Neural progenitor cell (in vitro differentiated cells): ENCODE measurements around the gene ACO2. TPM values are rescaled to one million over a fixed set of nuclear protein-coding genes. Genes with fewer than 3 reads are reported as not detected.

Experiments
- DNase-seq: peaks from one replicate; pipeline ENCODE4 v3.0.0-alpha.2; 2016; ENCODE audit warnings: low spot score
- H2AFZ ChIP-seq: fragments of 200-600 bp; sonication (generic); replicated peaks from 2 replicates; pipeline ENCODE4 v1.6.1; 2016; ENCODE audit warnings: antibody characterized with exemption
- H3F3A ChIP-seq: fragments of 200-600 bp; sonication (generic); 2 replicates; pipeline ENCODE4 v1.6.1; 2016; ENCODE audit warnings: antibody characterized with exemption, low read depth
- H3K27ac ChIP-seq: fragments of 200-600 bp; sonication (generic); 2 replicates; pipeline ENCODE4 v1.5.1; 2016; ENCODE audit warnings: mild to moderate bottlenecking
- H3K27me3 ChIP-seq: fragments of 200-600 bp; sonication (generic); 2 replicates; pipeline ENCODE4 v1.6.1; 2016; ENCODE audit warnings: mild to moderate bottlenecking, moderate library complexity
- H3K36me3 ChIP-seq: fragments of 200-600 bp; sonication (generic); 2 replicates; pipeline ENCODE4 v1.5.1; 2016
- H3K4me1 ChIP-seq: fragments of 200-600 bp; sonication (generic); 2 replicates; pipeline ENCODE4 v1.6.1; 2016; ENCODE audit warnings: mixed run types
- H3K4me2 ChIP-seq: fragments of 200-600 bp; sonication (generic); 2 replicates; pipeline ENCODE4 v1.6.1; 2016
- H3K4me3 ChIP-seq: fragments of 200-600 bp; sonication (generic); 2 replicates; pipeline ENCODE4 v1.5.1; 2016
- H3K79me2 ChIP-seq: fragments of 200-600 bp; sonication (generic); 2 replicates; pipeline ENCODE4 v1.6.1; 2016; ENCODE audit warnings: low read depth
- H3K9ac ChIP-seq: fragments of 200-600 bp; sonication (generic); 2 replicates; pipeline ENCODE4 v1.6.1; 2016
- H3K9me3 ChIP-seq: fragments of 200-600 bp; sonication (generic); 2 replicates; pipeline ENCODE4 v1.5.1; 2016; ENCODE audit warnings: low read depth
- H4K20me1 ChIP-seq: fragments of 200-600 bp; sonication (generic); 2 replicates; pipeline ENCODE4 v1.6.1; 2016; ENCODE audit warnings: low read depth
- H3K27ac Mint-ChIP-seq: 3 replicates; pipeline ENCODE4 v1.8.0; 2021; ENCODE audit warnings: mixed read lengths
- H3K27me3 Mint-ChIP-seq: 2 replicates; pipeline ENCODE4 v1.8.0; 2022; ENCODE audit warnings: low read depth, mild to moderate bottlenecking, inconsistent platforms, moderate library complexity, mixed read lengths; ENCODE audit not compliant: insufficient read depth
- H3K36me3 Mint-ChIP-seq: 3 replicates; pipeline ENCODE4 v1.8.0; 2021; ENCODE audit warnings: mixed read lengths
- H3K4me1 Mint-ChIP-seq: 3 replicates; pipeline ENCODE4 v1.8.0; 2021; ENCODE audit warnings: mixed read lengths
- H3K4me3 Mint-ChIP-seq: 3 replicates; pipeline ENCODE4 v1.8.0; 2021; ENCODE audit warnings: mild to moderate bottlenecking, moderate library complexity, mixed read lengths
- H3K9me3 Mint-ChIP-seq: 3 replicates; pipeline ENCODE4 v1.8.0; 2020; ENCODE audit warnings: mixed read lengths
- EZH2 ChIP-seq: fragments of 200-600 bp; sonication (generic); IDR thresholded peaks from 2 replicates; pipeline ENCODE4 v1.6.1; 2017; ENCODE audit warnings: antibody characterized with exemption, mild to moderate bottlenecking, moderate library complexity
- EZH2phosphoT487 ChIP-seq: fragments of 200-600 bp; sonication (generic); IDR thresholded peaks from 2 replicates; pipeline ENCODE4 v1.6.1; 2017; ENCODE audit warnings: antibody characterized with exemption
- total RNA-seq: library from RNA; depleted of rRNA; stranded (reverse); fragments of >200 nt; gene quantifications from 2 replicates; pipeline ENCODE4 v1.2.3, GENCODE V29; 2015; ENCODE audit warnings: low replicate concordance
- TF ChIP-seq, protein P1 (sequence below): fragments of 200-600 bp; sonication (generic); IDR thresholded peaks from 2 replicates; pipeline ENCODE4 v1.5.1; 2017; ENCODE audit warnings: antibody characterized with exemption, mild to moderate bottlenecking

ACO2 gene
- total RNA-seq, 1 donor from 2014 or later = 36.6 TPM

DNA sequence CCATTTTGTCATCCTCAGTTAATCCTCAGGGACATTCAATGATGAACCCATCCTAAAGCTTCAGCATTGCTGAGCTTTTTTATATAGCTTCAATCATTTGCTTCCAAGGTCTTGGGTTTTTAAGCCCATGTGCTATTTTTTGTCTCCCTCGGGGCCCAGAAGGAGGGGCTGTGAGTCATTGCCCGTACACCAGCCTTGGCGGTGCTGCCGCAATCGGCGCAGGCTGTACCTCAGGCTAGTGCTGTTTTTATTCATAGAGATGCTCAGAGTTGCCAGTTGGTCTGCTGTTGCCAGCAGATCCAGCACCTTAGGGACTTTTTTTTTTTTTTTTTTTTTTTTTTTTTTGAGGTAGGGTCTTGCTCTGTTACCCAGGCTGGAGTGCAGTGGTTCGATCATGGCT is 35.5 kb downstream of the ACO2 start:
- Mint-ChIP-seq H3K9me3 (no peaks in the 10 kb centered on the region), H3K4me1 (no peaks in the 10 kb centered on the region), H3K27ac (peak overlapping the region; percentile 46), H3K4me3 (no peak overlapping the region), H3K36me3 (peaks cover 5% of the 10 kb centered on the region), H3K27me3 (peaks cover 5% of the 10 kb centered on the region)
- H3K27ac ChIP-seq = no peak overlapping the region
- H3K4me1 ChIP-seq = no peaks in the 10 kb centered on the region
- H3K27me3 ChIP-seq = no peaks in the 10 kb centered on the region
- DNase-seq = no peak
- no peak overlapping the region for H3K9ac ChIP-seq
- no peaks in the 10 kb centered on the region for H3F3A ChIP-seq
- no peaks in the 10 kb centered on the region for H4K20me1 ChIP-seq
- H3K79me2 ChIP-seq = no peaks in the 10 kb centered on the region
- H2AFZ ChIP-seq = no peak overlapping the region
- no peak overlapping the region for H3K4me3 ChIP-seq
- H3K4me2 ChIP-seq = no peak overlapping the region
- TF ChIP-seq EZH2phosphoT487 (no peak), EZH2 (no peak)
- TF ChIP-seq, protein P1, sequence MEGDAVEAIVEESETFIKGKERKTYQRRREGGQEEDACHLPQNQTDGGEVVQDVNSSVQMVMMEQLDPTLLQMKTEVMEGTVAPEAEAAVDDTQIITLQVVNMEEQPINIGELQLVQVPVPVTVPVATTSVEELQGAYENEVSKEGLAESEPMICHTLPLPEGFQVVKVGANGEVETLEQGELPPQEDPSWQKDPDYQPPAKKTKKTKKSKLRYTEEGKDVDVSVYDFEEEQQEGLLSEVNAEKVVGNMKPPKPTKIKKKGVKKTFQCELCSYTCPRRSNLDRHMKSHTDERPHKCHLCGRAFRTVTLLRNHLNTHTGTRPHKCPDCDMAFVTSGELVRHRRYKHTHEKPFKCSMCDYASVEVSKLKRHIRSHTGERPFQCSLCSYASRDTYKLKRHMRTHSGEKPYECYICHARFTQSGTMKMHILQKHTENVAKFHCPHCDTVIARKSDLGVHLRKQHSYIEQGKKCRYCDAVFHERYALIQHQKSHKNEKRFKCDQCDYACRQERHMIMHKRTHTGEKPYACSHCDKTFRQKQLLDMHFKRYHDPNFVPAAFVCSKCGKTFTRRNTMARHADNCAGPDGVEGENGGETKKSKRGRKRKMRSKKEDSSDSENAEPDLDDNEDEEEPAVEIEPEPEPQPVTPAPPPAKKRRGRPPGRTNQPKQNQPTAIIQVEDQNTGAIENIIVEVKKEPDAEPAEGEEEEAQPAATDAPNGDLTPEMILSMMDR = no peak
- no peaks in the 10 kb centered on the region for H3K36me3 ChIP-seq
- no peaks in the 10 kb centered on the region for H3K9me3 ChIP-seq

DNA sequence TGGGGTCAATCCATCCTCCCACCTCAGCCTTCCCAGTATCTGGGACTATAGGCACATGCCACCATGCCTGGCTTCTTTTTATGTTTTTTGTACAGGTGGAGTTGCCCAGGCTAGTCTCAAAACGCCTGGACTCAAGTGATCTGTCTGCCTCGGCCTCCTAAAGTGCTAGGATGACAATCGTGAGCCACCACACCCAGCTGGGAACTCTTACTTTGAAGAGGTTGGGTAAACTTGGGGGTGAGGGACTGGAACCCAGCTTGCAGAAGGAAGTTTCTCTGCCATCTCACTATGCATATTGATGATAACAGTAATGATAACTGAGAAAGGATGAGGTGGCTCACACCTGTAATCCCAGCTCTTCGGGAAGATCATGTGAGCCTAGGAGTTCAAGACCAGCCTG is 35.9 kb downstream of the ACO2 start:
- Histone ChIP-seq H3K27ac (no peak overlapping the region), H3K79me2 (no peaks in the 10 kb centered on the region), H2AFZ (no peak overlapping the region), H3K9ac (no peak overlapping the region), H3K36me3 (no peaks in the 10 kb centered on the region), H4K20me1 (no peaks in the 10 kb centered on the region), H3K27me3 (no peaks in the 10 kb centered on the region), H3K4me1 (no peaks in the 10 kb centered on the region), H3K9me3 (no peaks in the 10 kb centered on the region), H3K4me2 (no peak overlapping the region), H3F3A (no peaks in the 10 kb centered on the region), H3K4me3 (no peak overlapping the region)
- peaks cover 5% of the 10 kb centered on the region for H3K36me3 Mint-ChIP-seq
- H3K4me1 Mint-ChIP-seq = no peaks in the 10 kb centered on the region
- H3K9me3 Mint-ChIP-seq = no peaks in the 10 kb centered on the region
- no peak overlapping the region for H3K27ac Mint-ChIP-seq
- TF ChIP-seq, protein P1 = no peak
- TF ChIP-seq EZH2 (no peak), EZH2phosphoT487 (no peak)
- peaks cover 5% of the 10 kb centered on the region for H3K27me3 Mint-ChIP-seq
- DNase-seq = no peak
- H3K4me3 Mint-ChIP-seq = no peak overlapping the region

DNA sequence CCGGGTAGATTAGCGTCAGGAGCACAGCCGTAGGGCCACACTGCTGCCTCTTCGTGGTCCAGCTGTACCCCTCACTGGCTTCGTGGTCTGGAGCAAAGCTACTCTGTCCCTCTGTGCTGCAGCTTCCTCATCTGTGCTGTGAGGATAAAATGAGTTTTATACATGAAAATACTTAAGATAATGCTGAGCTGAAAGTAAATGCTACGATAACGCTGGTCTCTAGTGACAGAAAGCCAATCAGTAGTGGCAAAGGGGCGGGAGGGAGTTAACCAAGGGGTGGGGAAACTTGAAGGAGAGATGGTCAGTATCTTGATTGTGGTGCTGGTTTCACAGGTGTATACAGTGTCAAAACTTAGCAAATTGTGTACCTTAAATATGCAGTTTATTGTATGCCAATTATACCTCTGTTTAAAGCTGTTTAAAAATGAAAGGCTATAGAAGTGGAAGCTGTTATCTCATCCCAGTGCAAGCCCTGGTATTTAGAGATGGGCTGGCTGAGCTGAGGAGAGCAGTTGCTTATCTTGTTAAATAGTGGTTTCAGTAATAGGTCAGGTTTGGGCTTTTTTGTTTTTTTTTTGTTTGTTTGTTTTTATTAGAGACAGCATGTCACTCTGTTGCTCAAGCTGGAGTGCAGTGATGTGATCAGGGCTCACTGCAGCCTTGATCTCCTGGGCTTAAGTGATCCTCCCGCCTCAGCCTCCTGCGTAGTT is 36.7 kb downstream of the ACO2 start:
- H4K20me1 ChIP-seq = no peaks in the 10 kb centered on the region
- DNase-seq = no peak
- H3K9ac ChIP-seq = no peak overlapping the region
- no peaks in the 10 kb centered on the region for H3F3A ChIP-seq
- no peaks in the 10 kb centered on the region for H3K4me1 ChIP-seq
- no peaks in the 10 kb centered on the region for H3K9me3 ChIP-seq
- no peak overlapping the region for H2AFZ ChIP-seq
- Mint-ChIP-seq H3K36me3 (peaks cover 5% of the 10 kb centered on the region), H3K27me3 (peaks cover 5% of the 10 kb centered on the region), H3K4me3 (no peak overlapping the region), H3K4me1 (no peaks in the 10 kb centered on the region), H3K27ac (no peak overlapping the region), H3K9me3 (no peaks in the 10 kb centered on the region)
- H3K27me3 ChIP-seq = no peaks in the 10 kb centered on the region
- H3K79me2 ChIP-seq = no peaks in the 10 kb centered on the region
- no peak overlapping the region for H3K27ac ChIP-seq
- no peak overlapping the region for H3K4me2 ChIP-seq
- H3K36me3 ChIP-seq = no peaks in the 10 kb centered on the region
- no peak overlapping the region for H3K4me3 ChIP-seq
- no peak for TF ChIP-seq EZH2phosphoT487
- TF ChIP-seq, protein P1 = no peak
- no peak for TF ChIP-seq EZH2
